Erythroblast (primary cell): ENCODE measurements around the gene C2CD3.

ENCODE experiments used
- GATA1 ChIP-seq: IDR thresholded peaks from 2 replicates; pipeline ENCODE4 v1.6.1; 2011; ENCODE audit warnings: low read depth, mild to moderate bottlenecking, control low read depth, low read length, moderate library complexity
- POLR2A ChIP-seq: IDR thresholded peaks from 2 replicates; pipeline ENCODE4 v1.6.1; 2011; ENCODE audit warnings: mild to moderate bottlenecking, low read length

GRCh38 chr11:74138572-74138971 is 32.2 kb downstream of the C2CD3 start:
- TF ChIP-seq POLR2A = no peak
- TF ChIP-seq GATA1 = no peak
